D721Med (cell line): ENCODE results near the gene RYR1.

Experiments
- DNase-seq: peaks from one replicate; pipeline ENCODE4 v3.0.0; 2011; ENCODE audit warnings: low spot score; ENCODE audit not compliant: insufficient read length
- FAIRE-seq: peaks from 2 replicates; lab custom pipeline; 2011; peaks lifted over from hg19 to GRCh38; lab: Jason Lieb, UNC
- CTCF ChIP-seq: IDR thresholded peaks from 2 replicates; pipeline ENCODE4 v1.5.1; 2012; ENCODE audit warnings: mild to moderate bottlenecking, control low read depth; ENCODE audit not compliant: insufficient read depth; ENCODE audit errors: missing control alignments

RYR1 gene

GRCh38 chr19:38386971-38387549 is 46.4 kb upstream of the RYR1 start:
- TF ChIP-seq CTCF: no peak
- no peak for DNase-seq
- FAIRE-seq: no peak

- no peak for TF ChIP-seq CTCF
- peak; percentile 97 for DNase-seq
- FAIRE-seq: no peak
Observed at GRCh38 chr19:38387550-38388348, 45.7 kb upstream of the RYR1 start, which contains the start of gene GGN. GGN (minus strand) TSS chr19:38388034; CDS start chr19:38387261, 773 bp downstream.

- FAIRE-seq (no peak), DNase-seq (peak; percentile 81)
- TF ChIP-seq CTCF: peak; percentile 0
Observed at GRCh38 chr19:38388349-38389100, 45.0 kb upstream of the RYR1 start, which contains the start of gene SPRED3. SPRED3 (plus strand) TSS chr19:38388697; CDS start chr19:38390303, 1,606 bp downstream.

GRCh38 chr19:38389101-38389925 is 44.2 kb upstream of the RYR1 start:
- DNase-seq (peak; percentile 67), FAIRE-seq (no peak)
- no peak for TF ChIP-seq CTCF

- no peak for TF ChIP-seq CTCF
- FAIRE-seq (no peak), DNase-seq (no peak)
Observed at GRCh38 chr19:38389957-38390924, 43.2 kb upstream of the RYR1 start.

- TF ChIP-seq CTCF: no peak
- DNase-seq: no peak
- FAIRE-seq: no peak
Observed at GRCh38 chr19:38391911-38392464, 41.5 kb upstream of the RYR1 start.
